ENCODE results near the gene KLK1.
"Not testable (repeated sequence)": the region's sequence is repeated elsewhere in the genome, so short reads cannot be mapped to it uniquely, and the experiment has no call there.

Gene KLK1

DNA sequence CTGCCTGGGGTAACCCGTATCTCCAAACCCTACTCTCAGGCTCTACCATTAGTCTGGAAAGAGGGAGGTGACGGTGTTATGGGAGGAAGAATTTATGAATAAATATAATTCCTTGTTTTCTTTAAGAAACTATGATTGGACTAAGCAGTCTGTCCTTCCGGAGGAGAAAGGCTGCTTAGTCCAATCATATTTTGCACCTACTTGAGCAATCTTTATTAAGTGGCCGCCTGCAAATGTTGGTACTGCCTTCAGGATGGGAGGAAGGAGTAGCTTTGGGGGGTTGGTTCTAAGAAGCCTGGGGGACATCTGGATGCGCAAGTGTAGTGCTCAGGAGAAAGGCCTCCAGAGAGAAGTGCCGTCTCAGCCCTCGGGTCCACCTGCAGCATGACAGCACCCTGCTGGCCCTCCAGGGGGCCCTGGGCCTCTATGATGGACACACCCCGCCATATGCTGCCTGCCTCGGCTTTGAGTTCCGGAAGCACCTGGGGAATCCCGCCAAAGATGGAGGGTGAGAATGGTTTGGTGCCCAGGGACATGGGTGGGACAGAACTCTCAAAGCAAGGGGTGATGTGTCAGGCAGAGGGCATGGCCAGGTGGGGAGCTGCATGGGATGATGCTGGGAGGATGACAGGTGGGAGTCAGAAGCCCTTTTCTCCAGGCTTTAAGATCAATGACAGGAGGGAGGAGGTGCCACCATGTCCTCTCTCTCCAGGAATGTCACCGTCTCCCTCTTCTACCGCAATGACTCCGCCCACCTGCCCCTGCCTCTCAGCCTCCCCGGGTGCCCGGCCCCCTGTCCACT is 29.3 kb downstream of the KLK1 start:
- DNase-seq (ENCODE audit: low spot score) = peak; percentile 29
- FAIRE-seq = no peak

DNA sequence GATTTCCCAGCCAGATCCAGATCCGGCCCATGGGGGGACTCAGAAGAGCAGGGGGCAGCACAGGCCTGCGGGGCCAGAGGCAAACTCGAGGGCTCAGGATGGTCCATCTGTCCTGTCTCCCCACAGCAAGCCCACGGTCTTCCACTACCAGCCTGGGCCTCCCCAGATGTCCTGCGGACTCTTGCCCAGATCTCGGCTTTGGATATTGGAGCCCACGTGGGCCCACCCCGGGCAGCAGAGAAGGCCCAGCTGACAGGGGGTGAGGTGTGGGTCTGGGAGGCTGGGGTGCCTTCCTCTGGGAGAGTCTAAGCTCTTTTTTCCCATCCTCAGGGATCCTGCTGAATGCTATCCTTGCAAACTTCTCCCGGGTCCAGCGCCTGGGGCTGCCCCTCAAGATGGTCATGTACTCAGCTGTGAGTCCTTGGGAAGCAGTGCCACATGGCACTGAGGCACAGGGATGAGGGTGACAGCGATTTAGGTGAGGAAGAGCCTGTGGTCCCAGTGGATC is 30.0 kb downstream of the KLK1 start:
- DNase-seq (ENCODE audit: low spot score) = no peak
- no peak for FAIRE-seq

DNA sequence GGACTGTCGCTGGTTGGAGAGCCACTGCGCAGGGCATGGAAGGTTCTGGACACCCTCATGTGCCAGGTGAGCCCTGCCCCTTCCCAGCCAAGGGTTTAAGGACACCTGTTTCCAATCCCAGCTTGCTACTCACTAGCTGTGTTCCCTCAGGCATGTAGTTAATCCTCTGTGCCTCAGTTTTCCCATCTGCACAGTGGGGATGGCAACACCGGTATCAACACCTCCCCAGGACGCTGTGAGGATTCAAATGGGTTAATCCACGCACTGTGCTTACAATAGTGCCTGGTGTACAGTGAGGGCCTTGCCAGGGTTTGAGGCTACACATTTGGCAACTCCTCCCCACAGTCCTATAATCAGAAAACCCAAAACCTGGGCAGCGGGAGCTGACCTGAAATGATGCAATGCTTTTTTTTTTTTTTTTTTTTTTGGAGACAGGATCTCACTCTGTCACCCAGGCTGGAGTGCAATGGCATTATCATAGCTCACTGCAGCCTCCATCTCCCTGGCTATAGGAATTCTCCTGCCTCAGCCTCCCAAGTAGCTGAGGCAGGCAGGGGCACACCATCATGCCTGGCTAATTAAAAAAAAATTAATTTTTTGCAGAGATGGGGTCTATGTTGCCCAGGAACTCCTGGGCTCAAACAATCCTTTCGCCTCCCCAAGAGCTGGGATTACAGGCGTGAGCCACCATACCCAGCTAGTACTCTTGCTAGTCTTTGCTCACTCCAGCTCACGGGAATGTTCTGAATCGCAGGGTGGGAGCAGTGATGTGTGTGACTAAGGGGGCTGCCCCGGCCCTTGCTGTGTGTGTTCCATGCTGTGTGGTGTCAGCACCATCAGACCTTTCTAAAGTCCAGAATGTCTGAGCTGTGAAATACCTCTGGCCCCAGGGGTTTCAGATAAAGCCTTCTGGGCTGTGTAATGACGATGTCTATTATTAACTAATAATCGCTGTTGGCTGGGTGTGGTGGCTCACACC is 31.0 kb downstream of the KLK1 start:
- FAIRE-seq (no peak), DNase-seq (ENCODE audit: low spot score) (no peak)

DNA sequence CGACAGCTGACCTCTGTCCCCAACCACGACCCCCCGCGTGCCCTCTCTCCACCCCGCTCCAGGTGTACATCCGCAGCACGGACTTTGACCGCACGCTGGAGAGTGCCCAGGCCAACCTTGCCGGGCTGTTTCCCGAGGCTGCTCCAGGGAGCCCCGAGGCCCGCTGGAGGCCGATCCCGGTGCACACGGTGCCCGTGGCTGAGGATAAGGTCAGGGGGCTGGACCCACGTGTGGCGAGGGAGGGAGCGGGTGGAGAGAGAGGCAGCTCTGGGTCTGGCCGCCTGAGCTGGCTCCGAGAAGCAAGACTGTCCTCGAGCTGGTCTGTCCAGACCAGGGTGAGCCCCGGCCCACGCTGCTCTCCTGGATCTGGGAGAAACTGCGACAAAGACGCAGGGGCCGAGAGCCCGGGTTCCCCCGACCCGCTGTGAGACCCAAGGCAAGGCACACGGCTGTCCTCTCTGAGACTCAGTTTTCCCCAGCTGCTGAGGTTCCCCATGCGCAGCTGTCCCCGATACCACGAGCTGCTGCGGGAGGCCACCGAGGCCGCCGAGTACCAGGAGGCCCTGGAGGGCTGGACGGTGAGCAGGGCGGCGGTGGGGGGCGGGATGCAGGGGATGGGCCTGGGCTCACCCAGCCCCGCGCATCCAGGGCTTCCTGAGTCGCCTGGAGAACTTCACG is 31.9 kb downstream of the KLK1 start:
- DNase-seq (ENCODE audit: low spot score) (no peak), FAIRE-seq (no peak)

DNA sequence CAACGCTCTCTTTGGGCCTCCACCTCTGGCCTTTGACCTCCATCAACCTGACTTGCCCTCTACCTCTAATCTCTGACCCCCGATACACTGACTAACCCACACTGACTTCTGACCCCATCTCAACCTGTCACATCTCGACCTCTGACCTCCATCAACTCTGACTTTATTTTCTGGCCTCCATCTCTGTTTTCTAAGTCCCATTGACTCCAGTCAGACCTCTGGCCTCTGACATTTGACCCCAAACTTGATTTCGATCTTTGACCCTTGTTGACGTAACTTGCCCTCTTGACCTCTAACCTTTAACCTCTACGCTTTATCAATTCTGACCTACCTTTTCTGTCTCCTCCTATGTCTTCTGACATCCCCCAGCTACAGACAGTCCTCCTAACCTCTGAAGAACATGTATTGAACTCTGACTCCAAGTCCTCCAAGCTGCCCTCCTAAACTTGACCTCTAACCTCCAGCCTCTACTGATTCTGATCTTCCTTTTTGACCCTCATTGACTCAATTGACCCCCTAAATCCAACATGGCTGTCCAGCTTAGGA is 32.6 kb downstream of the KLK1 start:
- no peak for DNase-seq (ENCODE audit: low spot score)

DNA sequence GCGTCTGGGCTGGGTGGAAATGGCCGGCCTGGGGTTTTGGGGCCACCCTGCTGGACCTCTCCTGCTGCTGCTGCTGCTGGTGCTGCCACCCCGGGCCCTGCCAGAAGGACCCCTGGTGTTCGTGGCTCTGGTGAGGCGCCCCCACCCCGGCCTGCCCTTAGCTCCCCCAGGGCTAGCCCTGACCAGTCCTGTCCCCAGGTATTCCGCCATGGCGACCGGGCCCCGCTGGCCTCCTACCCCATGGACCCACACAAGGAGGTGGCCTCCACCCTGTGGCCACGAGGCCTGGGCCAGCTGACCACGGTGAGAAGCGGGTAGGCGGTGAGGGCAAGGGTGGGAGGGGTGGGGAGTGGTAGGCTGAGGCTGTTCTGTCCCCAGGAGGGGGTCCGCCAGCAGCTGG is 33.2 kb downstream of the KLK1 start, which contains the start of gene ACP4:
Gene ACP4, plus strand, starts transcription at position 20 of the 400 bp plus-strand sequence. Its CDS starts 0 bp downstream, at position 20.
- FAIRE-seq (no peak), DNase-seq (ENCODE audit: low spot score) (no peak)

More for the DNA sequence above, 32.6 kb downstream of the KLK1 start:
- FAIRE-seq = no peak

DNA sequence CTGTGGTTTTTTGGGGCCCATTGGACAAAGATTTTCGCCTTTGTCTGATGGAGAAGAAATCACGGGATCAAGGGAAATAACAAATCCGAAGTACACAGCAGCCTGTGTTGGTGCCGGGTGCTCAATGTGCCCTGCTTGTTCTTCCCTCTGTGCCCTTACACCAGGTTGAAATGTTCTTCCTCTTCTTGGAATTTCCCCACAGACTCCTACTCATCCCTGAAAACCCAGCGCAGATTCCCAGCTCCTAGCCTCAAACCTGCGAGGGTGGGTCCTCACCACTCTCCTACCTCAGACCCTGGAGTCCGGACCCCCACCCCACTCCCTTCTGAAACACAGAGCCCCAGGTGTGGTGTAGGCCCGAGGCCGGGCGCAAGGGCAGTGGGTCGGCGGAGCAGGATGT is 38.3 kb downstream of the KLK1 start:
- DNase-seq (ENCODE audit: low spot score) = no peak
- FAIRE-seq = no peak

DNA sequence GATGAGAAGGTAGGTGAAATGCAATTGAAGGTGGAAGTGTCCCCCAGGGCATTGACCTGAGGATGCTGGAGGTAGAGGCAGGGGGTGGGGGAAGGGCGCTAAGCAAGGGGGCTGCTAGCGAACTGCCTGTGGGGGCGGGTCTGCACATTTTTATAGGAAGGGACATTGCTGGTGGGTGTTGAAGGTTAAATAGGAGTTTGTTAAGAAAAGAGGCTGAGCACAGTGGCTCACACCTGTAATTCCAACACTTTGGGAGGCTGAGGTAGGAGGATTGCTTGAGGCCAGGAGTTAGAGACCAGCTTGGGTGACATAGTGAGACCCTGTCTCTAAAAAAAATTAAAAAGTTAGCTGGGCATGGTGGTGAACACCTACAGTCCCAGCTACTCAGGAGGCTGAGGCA is 38.9 kb downstream of the KLK1 start:
- DNase-seq (ENCODE audit: low spot score) = no peak
- FAIRE-seq = no peak

DNA sequence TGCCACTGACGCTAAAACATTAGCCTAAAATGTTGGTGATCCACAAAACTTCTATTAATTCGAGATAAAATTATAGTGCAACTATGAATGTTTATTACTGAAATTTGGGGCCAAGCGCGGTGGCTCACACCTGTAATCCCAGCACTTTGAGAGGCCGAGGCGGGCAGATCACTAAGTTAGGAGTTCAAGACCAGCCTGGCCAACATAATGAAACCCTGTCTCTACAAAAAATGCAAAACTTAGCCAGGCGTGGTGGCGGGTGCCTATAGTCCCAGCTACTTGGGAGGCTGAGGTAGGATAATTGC is 39.8 kb downstream of the KLK1 start:
- not testable (repeated sequence) for DNase-seq (ENCODE audit: low spot score); FAIRE-seq

DNA sequence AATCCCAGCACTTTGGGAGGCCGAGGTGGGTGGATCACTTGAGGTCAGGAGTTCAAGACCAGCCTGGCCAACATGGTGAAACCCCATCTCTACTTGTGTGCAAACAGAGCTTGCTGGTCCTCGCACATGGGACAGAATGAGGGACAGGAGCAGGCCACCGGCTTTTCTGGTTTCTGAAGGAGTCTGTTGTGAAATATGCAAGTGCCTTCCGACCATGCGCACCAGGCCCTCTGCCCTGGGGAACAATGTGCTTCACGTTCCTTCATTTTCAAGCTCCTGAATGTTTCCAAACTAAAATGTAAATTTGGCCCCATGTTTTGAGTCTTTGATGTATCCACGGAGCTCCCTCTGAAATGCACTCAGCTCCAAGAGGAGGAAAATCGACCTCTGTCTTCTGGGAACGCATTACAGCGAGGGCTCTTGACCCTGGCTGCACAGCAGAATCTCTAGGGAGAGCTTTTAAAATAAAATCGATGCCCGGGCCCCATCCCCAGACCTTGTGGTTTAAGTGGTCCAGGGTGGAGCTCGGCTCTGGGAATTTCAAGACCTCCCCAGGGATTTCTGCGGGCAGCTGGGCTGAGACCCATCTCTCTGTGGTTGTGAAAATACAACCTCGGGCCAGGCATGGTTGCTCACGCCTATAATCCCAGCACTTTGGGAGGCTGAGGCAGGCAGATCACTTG is 42.7 kb downstream of the KLK1 start:
- FAIRE-seq = no peak
- DNase-seq (ENCODE audit: low spot score) = no peak

DNA sequence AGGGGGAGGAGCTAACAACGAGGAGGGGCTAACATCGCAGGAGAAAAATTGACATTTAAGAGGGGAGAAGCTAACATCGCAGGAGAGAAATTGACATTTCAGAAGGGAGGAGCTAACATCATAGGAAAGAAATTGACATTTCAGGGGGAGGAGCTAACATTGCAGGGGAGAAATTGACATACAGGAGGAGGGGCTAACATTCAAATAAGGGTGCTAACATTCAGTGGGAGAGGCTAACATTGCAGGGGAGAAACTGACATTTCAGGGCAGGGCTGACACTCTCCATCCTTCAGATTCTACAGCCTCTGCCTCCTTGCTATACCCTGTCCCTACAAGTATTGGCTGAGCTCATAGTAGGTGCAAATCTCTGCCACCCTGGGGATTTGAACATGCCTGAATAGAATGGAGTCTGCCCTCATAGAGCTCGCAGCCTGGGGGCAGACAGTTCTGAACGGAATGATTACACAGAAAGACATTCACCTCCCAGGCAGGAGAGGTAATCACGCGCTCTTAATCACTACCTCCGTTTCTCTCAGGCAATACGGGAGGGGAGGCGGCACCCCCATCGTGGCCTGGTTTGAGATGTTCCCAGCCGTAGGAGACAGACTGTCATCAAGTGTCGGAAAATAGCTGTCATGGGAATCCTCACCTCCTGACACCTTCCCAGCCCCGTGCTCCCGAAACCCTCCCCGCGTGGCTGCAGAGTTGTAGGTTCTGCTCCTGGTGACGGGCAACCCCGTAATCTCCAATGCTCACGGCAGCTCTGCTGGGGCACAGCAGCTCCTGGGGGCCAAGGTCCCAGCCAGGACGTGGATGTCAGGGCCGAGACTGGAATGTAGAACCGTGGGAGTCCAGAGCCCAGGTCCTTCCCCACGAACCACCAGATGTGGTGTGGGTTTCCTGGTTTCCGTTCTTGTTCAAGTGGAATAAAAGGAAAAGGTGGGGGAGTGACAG is 43.8 kb downstream of the KLK1 start:
- DNase-seq (ENCODE audit: low spot score) = no peak
- FAIRE-seq = no peak

DNA sequence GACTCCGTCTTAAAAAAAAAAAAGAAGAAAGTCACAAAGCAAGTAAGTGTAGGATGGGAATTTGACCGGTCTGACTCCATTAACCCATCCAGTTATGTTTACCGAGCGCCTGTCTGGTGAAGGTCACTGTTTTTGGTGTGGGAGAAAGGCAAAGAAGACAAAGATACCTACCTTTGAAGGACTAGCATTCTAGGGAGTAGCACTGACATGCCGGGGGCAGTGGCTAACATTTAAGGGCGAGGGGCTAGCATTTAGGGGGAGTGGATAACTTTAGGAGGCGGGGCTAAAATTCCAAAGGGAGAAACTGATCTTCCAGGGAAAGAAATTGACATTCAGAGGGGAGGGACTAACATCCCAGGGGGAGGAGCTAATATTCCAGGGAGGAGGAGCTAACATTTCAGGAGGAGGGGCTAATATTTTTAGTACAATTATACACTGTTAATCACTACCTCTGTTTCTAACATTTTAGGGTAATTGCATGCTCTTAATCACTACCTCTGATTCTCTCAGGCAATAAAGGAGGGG is 44.6 kb downstream of the KLK1 start:
- no peak for FAIRE-seq
- no peak for DNase-seq (ENCODE audit: low spot score)

DNA sequence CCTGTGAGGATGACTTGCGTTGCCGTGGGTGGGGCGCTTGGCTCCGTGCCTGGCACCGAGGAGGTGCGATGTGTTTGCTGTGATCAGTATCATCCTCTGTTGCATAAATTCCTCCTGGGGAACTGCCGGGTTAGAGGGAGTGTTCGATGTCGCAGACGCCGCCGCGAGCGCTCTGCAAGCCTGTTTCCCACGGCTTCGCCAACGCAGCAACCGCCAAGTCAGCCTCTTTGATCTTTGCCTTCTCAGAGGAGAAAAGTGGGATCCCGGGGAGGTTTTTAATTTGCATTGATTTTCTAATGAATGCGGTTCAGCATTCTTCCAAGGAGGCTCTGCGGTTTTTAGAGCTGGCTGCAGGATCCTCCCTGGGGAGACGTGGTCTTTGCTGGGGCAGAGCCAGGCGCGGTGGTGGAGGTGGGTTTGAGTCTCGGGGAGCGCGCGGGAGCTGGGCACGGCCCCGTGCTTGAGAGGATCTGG is 45.7 kb downstream of the KLK1 start:
- peak; percentile 60 for DNase-seq (ENCODE audit: low spot score)
- FAIRE-seq = no peak

DNA sequence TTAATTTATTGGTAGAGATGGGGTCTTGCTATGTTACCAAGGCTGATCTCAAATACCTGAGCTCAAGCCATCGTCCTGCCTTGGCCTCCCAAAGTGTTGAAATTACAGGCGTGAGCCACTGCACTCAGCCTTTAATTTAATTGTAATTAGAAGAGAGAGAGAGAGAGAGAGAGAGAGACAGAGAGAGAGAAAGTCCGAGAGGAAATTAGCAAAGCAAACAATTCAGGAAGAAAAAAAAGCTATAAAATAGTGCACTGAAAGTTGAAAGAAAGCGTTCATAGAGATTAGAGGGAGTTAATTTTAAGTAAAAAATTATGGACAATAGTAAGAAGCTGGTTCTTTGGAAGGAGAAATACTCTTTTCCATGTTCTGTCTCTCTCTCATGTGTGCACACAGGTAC is 46.3 kb downstream of the KLK1 start:
- no peak for FAIRE-seq
- no peak for DNase-seq (ENCODE audit: low spot score)

DNA sequence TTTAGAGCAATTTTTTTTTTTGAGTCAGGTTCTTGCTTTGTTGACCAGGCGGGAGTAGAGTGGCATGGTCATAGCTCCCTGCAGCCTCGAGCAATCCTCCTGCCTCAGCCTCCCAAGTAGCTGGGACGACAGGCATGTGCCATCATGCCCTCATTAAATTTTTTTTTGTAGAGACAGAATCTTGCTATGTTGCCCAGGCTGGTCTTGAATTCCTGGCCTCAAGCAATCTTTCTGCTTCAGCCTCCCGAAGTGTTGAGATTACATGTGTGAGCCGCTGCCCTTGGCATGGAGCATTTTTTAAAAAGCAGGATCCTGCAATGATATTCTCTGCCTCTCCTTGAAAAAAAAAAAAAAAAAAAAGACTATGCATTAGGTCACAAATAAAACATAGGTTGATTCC is 47.5 kb downstream of the KLK1 start:
- FAIRE-seq = no peak
- no peak for DNase-seq (ENCODE audit: low spot score)

DNA sequence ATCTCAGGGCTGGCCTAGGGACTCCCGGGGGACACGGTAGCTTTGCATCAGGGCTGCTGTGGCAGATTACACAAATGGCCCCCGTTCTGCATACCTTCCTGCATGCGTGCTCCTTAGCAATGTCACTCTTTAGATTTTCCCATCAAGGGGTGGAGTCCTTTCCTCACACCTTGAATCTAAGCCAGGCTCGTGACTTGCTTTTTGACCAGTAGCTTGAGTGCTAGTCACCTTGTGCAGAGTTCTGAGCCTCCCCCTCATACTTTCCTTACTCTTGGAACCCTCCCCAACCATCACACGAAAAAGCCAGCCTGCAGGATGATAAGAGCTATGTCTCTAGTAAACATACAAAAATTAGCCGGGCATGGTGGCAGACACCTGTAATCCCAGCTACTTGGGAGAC is 50.1 kb downstream of the KLK1 start:
- not testable (repeated sequence) for DNase-seq (ENCODE audit: low spot score); FAIRE-seq

DNA sequence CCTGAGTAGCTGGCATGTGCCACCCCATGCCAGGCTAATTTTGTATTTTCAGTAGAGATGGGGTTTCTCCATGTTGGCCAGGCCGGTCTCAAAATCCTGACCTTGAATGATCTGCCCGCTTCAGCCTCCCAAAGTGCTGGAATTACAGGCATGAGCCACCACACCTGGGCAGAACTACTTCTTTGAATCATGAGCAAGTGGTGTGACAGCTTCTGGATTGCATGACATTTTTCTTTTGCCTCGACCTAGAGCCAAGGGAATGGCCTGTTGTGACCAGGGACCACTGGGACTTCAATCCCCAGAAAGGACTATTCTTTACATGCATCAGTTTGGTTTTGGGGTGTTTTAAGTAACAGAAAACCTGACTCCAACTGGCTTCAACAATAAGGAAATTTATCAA is 50.7 kb downstream of the KLK1 start:
- DNase-seq (ENCODE audit: low spot score); FAIRE-seq: not testable (repeated sequence)

DNA sequence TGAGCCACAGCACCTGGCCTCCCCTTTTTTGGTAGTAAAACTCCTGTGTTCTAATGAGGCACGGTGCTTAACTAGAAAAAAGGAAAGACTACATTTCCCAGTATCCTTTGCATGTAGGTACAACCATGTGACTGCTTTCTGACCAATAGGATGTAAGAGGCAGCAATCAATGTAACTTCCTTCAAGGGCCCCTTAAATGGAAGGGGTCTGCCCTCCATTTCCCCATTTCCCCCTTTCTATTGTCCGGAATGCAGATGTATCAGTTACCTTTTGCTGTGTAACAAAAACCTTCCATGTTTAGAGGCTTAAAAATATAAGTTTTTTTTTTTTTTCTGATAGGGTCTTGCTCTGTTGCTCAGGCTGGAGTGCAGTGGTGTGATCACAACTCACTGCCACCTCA is 51.1 kb downstream of the KLK1 start:
- FAIRE-seq (no peak), DNase-seq (ENCODE audit: low spot score) (peak; percentile 58)

DNA sequence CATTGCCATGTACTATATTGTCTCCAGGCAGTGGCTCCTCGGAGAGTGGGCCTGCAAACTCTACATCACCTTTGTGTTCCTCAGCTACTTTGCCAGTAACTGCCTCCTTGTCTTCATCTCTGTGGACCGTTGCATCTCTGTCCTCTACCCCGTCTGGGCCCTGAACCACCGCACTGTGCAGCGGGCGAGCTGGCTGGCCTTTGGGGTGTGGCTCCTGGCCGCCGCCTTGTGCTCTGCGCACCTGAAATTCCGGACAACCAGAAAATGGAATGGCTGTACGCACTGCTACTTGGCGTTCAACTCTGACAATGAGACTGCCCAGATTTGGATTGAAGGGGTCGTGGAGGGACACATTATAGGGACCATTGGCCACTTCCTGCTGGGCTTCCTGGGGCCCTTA is 52.7 kb downstream of the KLK1 start:
- FAIRE-seq (no peak), DNase-seq (ENCODE audit: low spot score) (no peak)
